22Rv1 (cell line): ENCODE results near the gene INPP1.
"Not testable (repeated sequence)": the region's sequence is repeated elsewhere in the genome, so short reads cannot be mapped to it uniquely, and the experiment has no call there.

Experiments
- H3K27ac ChIP-seq: fragments of 450-650 bp; 2 replicates; pipeline ENCODE4 v1.5.1; 2017
- ZFX ChIP-seq: fragments of 450-650 bp; IDR thresholded peaks from 2 replicates; pipeline ENCODE4 v1.6.1; 2017; ENCODE audit warnings: antibody characterized with exemption, borderline replicate concordance
- TF ChIP-seq, protein P1 (sequence below): fragments of 450-650 bp; IDR thresholded peaks from 2 replicates; pipeline ENCODE4 v1.5.1; 2017; ENCODE audit warnings: mild to moderate bottlenecking

The INPP1 gene

DNA sequence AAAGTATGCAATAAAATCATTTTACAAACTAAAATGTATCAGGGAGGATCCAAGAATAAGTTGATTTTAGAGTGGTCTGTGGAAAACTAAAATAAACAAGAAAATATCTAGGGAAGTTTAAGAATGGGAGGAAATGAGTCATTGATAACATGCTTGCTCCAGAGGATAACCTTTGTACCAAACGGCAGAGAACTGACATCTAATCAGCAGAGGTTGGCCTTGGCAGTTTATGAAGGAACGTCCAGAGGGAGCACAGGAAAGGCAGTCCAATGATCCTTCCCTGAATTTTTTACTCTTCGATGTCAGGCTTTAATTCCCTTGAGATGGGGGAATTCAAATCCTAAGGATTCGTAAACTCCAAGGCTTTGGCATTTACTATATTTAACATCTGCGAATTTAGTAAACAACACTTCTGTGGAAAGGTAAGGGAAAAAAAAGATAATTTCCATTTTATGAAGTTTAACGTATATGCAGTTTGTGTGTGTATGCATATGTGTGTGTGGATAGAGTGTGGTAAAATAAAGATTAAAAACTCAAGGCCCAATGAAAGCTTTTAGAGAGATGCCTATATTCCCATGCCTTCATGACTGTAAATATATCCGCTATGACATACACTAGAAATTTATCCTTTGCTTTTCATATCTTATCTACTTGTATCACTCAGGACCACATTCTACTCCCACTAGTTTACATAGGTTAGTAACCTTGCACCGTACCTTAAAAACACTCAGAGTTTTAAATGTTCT is 8.7 kb upstream of the INPP1 start:
- no peak for TF ChIP-seq ZFX
- TF ChIP-seq, protein P1, sequence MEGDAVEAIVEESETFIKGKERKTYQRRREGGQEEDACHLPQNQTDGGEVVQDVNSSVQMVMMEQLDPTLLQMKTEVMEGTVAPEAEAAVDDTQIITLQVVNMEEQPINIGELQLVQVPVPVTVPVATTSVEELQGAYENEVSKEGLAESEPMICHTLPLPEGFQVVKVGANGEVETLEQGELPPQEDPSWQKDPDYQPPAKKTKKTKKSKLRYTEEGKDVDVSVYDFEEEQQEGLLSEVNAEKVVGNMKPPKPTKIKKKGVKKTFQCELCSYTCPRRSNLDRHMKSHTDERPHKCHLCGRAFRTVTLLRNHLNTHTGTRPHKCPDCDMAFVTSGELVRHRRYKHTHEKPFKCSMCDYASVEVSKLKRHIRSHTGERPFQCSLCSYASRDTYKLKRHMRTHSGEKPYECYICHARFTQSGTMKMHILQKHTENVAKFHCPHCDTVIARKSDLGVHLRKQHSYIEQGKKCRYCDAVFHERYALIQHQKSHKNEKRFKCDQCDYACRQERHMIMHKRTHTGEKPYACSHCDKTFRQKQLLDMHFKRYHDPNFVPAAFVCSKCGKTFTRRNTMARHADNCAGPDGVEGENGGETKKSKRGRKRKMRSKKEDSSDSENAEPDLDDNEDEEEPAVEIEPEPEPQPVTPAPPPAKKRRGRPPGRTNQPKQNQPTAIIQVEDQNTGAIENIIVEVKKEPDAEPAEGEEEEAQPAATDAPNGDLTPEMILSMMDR: no peak
- no peak overlapping the region for H3K27ac ChIP-seq

DNA sequence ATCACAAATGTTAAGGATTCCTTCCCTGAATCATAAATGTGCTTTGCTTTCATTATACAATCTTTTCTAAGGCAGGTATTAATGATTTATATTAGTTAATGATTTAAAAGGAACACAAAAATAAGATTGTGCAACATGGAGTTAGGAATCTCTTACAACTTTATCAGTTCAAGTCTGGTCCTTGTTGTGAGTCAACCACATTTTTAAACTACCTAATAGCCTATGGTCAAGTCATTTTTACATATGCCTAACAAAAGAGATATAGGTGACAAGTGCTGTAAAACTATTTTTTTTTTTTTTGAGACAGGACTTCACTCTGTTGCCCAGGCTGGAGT is 8.2 kb upstream of the INPP1 start:
- TF ChIP-seq ZFX: no peak
- TF ChIP-seq, protein P1: no peak
- no peak overlapping the region for H3K27ac ChIP-seq

DNA sequence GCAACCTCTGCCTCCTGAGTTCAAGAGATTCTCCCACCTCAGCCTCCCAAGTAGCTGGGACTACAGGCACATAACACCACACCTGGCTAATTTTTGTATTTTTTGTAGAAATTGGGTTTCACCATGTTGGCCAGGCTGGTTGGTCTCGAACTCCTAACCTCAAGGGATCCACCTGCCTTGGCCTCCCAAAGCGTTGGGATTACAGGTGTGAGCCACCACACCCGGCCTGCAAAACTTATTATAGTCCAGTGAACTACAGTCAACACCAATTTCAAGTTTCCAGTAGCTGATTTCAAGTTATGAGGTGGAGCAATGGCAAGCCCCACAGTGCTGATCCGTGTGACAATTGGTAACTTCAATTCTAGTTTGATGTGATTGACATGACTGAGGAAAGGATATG is 7.8 kb upstream of the INPP1 start:
- not testable (repeated sequence) for H3K27ac ChIP-seq

DNA sequence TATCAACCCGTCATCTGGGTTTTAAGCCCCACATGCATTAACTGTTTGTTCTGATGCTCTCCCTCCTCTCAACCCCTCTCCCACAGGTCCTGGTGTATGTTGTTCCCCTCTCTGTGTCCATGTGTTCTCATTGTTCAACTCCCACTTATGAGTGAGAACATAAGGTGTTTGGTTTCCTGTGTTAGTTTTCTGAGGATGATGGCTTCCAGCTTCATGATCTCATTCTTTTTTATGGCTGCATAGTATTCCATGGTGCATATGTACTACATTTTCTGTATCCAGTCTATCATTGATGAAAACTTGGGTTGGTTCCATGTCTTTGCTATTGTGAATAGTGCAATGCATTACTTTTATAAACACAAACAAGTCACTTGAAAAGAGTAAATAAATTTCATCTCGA is 7.0 kb upstream of the INPP1 start:
- TF ChIP-seq, protein P1: no peak
- TF ChIP-seq ZFX: no peak
- H3K27ac ChIP-seq: no peak overlapping the region

DNA sequence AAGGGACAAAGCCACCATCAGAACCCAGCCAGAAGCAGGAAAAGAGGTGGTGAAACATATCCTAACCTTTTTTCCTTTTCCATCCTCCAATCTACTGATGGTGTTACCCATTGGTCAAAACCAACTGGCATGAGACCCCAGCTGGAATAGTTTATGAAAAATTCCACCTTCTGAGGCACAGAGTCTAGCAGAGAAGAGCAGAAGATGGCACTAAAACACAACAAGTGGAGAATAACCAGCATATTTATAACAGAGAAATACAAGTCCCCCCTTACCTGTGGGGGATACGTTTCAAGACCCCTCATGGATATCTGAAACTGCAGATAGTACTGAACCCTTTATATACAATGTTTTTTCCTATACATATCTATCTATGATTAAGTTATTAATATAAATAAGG is 4.9 kb upstream of the INPP1 start:
- TF ChIP-seq, protein P1: no peak
- no peak for TF ChIP-seq ZFX
- H3K27ac ChIP-seq: no peak overlapping the region

DNA sequence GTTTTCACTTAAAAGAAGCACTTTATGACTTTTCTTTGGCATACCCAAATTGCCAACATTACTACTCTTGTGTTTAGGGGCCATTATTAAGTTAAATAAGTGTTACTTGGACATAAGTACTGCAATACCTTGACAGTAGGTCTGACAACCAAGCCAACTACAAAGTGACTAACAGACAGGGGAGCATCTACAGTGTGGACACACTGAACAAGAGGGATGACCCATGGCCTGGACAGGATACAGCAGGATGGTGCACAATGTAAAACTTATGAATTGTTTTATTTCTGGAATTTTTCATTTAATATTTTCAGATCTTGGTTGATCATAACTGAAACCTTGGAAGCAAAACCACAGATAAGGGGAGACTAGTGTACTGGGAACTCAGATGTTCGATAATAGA is 4.0 kb upstream of the INPP1 start:
- TF ChIP-seq ZFX: no peak
- H3K27ac ChIP-seq: no peak overlapping the region

DNA sequence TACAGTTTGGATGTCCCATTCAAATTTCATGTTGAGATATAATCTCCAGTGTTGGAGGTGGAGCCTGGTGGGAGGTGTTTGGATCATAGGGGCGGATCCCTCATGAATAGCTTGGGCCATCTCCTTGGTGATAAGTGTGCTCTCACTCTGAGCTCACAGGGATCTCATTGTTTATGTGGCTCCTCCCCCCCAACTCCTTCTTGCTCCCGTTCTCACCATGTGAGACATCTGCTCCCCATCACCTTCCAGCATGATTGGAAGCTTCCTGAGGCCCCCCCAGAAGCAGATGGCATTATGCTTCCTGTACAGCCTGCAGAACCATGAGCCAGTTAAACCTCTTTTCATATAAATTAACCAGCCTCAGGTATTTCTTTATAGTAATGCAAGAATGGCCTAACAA is 3.0 kb upstream of the INPP1 start:
- no peak for TF ChIP-seq ZFX
- TF ChIP-seq, protein P1: no peak
- H3K27ac ChIP-seq: no peak overlapping the region

DNA sequence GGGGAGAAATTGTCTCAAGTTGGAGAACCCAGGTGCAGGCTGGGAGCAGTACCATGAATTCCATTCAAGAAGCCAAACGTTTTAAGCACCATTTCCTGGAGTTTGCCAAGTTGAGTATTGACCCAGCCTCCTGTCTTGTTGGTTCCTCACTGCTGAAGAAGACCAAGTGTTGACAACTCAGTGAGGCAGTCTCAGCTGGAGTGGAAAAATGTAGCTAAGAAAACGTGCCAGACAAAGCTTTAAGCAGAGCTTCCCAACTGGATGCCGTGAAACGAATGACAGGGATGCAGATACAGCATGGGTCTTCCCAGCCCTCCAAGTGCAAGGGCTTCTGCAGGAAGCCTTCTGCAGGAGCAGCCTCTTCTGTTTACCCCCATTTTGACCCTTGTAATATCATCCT is 778 bp upstream of the INPP1 start:
- no peak overlapping the region for H3K27ac ChIP-seq
- no peak for TF ChIP-seq ZFX
- TF ChIP-seq, protein P1: no peak
